ENCODE results near the gene POU3F3.

Gene POU3F3

DNA sequence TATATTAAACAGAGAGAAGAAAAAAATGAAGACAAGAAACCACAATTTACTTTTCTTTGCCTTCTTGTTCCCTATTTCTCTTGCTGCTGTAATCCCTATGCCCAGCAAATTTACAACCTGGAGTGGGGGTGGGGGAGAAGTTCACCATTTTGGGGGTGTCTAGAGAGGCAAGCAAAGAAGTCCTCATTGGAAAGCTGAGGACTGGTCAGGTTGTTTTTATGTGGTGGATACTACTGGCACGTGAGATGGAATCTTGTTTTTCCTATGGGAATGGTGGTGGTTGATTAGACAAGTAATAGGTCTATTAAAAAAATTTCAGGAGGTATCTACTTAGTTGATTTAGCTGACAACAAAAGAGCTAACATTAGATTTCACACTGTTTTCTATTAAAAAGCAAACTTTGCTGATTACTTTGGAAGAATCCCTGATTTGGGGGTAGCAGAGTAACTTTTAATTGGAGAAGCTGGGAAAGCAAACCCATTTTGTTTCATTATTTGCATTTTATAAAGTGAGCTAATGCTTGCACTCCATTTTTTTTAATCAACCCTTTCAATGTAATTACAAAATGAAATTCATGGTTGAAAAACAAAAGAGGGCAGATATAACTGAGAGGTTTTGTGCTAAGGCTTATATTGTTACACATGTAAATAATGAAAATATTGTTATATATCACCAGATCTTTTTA is 6.0 kb downstream of the POU3F3 start:
- DNase-seq (ENCODE audit: low read depth in 2 of 2, low spot score in 1 of 2) = no peak

DNA sequence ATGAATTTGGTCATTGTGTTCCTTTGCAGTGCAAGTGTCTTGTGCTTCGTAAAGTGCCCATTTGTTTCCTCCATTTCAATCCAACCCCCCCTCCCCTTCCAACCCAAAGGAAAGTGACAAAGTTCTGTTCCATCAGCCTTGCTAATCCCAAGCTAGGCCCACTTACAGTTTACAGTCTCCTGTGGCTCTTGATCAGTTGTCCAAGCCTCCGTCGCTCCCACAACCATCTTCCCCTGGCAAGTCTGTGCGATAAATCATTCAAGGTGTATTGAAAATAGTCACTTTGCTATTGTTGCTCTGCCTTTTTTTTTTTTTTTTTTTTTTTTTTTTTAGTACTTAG is 6.5 kb downstream of the POU3F3 start:
- no peak for DNase-seq (ENCODE audit: low read depth in 2 of 2, low spot score in 1 of 2)

DNA sequence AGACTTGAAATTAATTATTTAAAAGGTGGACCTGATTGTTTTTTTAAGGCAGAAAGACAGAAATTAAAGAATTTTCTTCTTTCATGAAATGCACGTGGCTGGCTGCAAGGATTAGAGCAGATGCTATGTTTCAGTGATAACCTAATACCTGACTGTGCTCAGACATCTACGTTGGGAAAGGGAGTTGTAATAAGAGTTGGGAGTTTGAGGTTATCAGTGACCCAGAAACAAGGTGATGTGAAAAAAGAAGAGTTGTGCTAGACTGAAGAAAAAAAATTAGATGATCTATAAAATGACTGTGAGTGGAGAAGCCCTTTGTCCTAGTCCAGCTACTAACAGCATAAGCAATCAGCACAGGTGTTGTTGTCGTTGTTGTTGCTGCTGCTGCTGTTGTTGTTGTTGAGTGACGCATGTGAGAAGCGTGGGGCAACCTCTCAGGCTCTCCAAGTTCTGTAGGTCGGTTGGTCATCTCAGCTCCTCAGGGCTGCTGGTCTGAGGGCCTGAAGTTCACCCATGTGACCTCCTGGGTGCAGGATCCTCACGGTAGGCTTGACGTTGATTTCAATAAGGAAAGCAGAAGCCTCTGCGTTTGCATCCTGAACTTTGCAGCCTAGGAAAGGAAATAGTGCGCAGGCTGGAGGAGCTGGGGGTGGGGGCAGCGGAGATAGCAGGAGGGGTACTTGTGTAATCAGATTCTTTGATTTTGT is 7.6 kb downstream of the POU3F3 start:
- no peak for DNase-seq (ENCODE audit: low read depth in 2 of 2, low spot score in 1 of 2)

DNA sequence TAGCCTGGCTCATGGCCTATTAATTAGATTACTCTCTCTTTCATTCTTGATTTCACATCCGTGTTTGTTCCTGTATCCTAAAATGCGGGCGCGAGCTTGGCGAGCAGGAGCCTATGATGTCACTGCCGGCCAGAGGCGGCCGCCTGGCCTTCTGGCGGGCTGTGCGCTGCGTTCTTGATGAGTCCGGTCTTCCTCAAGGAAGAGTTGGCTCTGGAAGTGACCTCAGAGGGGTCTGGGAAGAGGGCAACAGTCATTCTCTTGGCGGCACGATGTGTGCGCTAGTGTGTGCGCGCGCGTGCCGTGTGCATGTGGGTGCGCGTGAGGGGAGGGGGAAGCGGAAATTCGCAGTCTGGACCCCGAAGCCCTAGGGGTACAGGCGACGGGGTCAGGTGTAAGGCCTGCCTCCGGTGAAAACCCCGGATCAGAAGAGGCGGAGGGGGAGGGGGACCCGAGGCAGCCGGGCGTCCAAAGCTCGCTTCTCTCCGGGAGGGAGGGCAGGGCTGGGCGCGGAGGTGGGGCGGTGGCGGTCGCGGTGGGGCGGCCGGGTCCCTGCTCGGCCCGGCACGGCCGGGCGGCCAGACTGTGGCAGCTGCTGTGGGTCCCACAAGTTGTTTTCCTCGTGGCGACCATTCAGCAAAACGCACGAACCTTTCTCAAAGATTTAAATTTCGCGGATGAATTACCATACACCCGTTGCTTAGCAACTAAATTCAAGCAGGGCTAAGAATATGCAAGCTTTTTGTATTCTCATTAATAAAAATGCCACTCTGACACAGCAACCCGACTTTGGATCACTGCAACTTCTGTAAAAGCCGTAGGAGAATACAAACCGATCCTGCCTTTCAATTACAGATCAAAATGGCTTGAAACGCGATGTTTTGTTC is 8.4 kb downstream of the POU3F3 start:
- DNase-seq (ENCODE audit: low read depth in 2 of 2, low spot score in 1 of 2) = no peak

DNA sequence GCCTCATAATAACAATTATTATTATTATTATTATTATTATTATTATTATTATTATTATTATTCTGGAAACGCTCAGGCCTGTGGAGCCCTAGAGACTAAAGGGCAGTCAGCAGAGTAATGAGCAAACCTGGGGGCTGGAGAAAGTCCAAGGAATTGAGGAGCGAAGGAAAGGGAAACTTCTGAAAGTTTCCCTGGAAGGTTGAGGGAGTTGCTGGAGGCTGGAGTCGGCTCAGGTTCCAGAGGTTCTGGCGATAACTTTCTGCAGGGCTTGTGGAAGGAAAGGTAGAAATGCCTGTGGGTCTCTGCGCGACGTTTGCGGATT is 9.2 kb downstream of the POU3F3 start:
- DNase-seq (ENCODE audit: low read depth in 2 of 2, low spot score in 1 of 2) = no peak

DNA sequence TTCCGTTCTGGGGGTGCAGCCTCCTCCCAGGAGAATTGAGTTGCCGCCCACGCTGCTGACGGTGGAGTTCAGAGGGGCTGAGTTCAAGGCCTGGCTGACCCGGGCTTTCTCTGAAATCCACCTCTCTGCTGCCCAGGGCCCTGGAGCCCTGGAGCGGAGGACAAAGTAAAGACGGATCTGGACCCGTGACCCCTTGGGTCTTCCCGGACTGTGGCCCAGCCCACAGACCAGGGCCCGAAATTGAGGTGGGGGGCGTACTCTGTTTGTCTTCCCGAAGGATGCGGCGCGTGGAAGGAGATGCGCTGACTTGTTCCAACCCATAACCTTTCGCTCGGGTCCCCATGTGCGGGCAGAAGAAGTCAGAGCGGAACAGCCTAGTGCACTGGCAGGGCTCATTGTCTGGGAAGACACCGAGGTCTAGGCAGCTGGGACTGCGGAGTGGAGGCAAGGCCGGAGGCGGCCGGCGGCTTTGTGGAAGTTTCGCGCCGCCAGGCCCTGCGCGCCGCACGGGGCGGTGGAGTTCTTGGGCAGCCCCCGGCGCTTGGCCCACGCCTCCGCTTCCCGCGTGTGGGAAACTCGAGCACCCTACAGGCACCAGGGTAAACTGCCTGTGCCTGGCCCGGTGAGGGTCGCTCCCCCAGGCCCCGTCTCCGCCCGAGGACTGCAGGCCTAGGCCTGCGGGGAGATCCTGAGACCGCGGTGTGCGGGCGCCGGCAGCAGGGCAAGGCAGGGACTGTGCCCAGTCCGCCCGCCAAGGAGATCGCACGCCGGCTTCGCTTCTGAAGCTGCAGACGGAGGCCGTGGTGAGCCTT is 9.8 kb downstream of the POU3F3 start:
- DNase-seq (ENCODE audit: low read depth in 2 of 2, low spot score in 1 of 2) = no peak

DNA sequence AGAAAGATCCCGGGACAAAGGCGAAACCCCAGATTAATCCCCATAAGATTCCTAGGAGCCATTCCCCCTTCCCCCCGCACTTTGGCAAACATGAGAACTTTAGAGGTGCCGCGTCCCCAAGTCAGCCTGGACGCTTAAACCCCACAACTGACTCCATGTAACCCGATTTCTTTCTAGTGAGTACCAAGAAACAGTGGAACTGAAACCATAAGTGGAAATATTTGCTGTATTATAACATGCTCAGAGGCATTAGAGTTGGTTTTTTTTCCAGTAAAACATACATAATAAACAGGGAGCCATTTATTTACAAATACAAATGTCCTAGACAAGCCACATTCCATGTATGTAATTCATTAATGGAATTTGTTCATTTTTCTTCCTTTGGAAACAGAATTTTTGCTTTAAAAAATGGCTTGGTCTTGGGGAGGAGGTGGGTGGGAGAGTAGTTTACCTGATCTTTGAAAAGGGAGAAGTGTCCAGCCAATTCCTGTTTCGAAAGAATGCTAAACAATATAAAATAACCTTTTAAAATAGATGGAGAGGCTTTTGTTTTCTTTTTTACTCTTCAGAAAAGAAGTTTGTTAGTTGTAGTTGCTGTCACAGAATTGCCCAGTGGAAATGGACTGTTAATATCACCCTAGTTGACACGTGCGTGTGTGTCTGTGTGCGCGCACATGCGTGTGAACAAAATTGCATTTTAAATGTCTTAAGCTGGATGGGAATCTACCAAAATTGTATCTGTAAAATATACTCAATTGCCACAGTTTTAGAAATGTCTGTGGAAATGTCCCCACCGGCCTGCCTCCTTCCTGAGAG is 10.6 kb downstream of the POU3F3 start:
- DNase-seq (ENCODE audit: low read depth in 2 of 2, low spot score in 1 of 2) = no peak

DNA sequence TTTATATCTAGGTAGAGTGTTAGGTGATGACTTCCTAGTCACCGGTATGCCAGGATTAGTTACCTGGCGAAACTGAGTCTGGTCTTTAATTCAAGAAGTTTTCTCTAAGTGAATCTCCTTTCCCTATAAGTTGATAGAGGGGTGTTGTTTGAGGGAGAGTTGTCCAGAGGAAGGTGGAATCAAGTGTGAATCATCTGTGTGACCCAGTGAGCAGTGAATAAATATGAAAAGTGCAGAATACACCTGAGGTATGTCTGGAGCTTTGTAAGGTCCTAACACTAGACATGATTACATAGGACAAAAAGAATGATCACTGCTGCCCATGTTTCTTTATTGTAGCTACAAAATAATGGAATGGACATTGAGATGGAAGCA is 11.2 kb downstream of the POU3F3 start:
- no peak for DNase-seq (ENCODE audit: low read depth in 2 of 2, low spot score in 1 of 2)

DNA sequence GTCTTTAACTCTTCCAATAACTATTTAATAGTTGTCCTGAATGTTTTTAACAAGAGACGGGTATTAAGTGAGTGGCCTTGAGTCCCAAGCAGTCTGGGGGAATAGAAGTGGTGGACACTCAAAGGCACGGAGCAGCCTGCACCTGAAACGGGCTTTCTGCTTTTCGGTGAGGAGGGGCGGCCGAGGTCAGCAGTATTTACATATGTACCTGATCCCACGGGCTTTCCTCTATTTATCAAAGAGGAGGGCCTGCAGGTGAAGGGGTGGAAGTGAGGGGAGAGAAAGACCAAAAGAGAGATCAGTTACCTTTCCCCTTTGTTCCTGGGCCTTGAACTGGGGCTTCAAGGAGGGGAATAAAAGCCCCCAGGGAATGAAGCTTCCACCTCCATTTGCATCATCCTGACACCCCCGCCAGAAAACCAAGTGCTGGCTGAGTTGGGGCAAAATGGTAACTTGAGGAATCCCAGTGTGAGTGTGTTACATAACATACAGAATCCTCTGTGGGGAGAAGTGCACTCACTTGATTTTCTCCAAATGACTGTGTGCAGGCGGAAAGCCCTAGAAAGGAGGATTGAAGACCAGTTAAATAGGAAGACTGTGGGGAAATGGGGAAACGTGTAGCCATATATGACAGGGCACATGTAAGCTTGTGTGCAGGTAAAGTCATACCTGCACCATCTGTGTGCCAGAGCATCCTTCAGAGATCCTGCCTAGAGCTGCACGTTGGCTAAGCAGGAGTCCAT is 12.4 kb downstream of the POU3F3 start:
- no peak for DNase-seq (ENCODE audit: low read depth in 2 of 2, low spot score in 1 of 2)

DNA sequence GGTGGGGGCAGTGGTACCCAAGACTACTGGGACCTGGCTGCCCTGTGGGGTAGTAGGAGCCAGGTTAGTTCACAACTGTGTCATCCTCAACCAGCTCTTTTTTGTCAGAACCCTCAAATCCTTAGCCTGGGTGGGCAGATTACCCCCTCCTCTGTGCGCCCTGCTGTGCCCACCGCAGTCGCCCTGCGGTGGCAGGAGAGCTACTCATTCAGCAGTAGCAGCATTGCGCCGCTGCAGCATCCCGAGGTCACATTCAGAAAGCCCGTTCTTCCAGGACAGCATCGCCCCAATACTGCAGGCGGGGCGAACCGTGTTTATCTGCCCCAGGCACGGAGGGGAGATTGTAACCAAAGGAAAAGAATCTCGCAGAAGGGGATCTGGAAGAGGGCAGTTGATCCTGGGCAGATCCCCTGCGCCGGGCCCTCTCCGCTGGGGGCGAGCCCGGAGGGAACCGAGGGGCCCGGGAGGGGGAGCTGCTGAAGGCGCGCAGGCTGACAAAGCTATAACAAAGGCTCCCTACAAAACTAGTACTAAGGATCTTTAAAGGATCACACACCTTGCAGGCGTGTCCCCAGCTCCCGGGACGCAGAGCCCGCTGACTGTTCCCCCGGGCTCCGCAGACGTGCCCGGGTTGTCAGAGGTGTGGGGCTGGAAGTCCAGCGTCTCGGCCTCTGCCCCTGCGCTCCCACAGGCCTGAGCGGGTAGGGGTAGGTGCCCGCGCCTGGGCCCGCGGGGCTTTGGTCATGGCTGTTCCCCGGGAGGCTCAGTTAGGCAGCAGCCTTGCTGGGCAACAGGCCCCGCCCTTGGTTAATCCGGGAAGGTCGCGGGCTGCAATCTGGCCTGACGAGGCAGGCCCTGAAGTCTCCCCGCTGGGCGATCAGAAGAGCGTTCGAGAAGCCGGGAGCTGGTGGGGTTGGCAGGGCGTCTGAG is 13.2 kb downstream of the POU3F3 start:
- DNase-seq (ENCODE audit: low read depth in 2 of 2, low spot score in 1 of 2) = no peak

DNA sequence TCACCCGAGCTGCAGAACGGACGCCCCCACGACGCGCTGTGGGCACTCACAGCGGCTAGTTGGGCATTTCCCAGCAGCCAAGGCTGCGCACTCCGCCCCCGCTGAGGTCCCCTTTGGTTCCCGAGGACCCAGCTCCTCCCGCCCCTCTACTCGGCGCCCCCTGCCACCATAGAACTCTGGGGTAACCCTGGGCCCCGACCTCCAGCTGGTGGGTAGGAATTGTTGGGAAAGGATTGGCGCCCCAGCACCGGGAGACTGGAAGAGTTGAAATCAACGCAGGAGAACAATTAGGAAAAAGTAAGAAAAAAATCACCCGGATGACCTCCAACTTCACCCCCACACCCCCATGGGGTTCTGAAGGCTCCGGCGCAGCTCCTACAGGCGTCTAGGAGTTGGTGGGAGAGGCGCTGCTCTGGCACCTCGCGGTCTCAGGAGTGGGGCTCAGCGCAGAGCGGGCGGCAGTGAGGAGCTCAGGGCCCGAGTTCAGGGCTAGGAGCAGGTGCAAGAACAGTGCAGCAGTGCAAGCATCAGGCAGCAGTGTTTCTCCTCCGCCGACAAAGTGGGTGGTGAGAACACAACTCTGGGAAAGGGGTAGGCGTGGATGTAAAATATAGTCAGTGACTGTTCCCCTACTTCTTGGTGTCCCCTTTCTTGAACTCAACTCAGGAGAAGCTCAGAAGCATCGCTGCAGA is 14.0 kb downstream of the POU3F3 start:
- DNase-seq (ENCODE audit: low read depth in 2 of 2, low spot score in 1 of 2) = no peak

DNA sequence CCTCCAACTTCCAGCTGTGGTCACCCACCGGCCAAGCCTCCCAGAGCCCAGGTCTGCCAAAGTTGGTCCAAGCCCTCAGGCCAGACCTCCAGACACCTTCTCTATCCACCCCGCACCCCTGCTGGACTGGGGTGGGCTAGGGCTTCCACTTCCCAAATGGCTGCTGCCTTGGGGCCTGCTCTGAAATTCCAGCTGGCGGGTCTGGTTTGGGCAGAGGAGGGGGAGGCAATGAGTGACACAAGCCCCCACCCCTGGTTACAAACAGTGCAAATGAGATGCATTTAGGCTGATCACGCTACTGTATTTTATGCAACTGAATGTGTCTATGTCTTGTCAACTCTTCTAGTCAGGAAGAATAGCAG is 14.6 kb downstream of the POU3F3 start:
- no peak for DNase-seq (ENCODE audit: low read depth in 2 of 2, low spot score in 1 of 2)

DNA sequence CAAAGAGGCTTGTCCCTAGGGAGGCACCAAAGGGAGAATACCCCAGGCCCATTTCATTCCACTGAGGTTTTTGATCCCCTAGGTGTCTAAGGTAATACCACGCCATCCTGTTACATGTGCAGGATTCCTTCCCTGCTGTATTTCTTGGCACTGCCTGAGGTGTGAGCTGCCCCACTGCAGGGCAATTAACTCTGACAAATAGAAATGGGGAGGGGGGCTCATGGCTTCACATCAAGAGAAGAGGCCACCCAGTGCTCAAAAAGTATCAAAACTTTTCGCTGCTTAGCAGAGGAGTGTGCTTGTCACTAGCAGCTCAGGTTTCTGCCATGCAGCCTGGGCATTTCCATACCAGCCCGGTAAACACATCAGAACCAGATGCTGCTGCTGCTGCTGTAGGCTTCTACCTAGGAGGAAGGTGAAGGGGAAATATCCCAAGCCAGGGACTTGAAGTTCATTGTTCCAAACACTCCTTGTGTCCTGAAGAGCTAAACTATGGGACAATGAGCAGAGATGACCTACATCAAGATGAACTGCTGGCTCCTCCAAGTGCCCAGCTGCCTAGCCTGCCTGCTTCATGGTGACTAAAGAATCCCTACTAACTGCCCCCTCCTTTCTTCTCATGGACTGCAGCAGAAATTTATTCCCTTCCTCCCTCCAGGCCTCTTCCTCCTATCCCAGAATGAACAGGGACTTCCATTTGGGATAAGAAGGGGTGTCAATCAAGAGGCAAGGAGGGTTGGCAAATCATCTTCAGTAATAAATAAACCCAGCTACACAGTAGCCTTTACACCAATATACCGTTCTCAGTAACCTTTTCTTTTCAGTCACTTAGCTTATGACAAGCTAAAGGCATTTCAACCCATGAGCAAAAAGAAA is 16.4 kb downstream of the POU3F3 start:
- DNase-seq (ENCODE audit: low read depth in 2 of 2, low spot score in 1 of 2) = no peak

DNA sequence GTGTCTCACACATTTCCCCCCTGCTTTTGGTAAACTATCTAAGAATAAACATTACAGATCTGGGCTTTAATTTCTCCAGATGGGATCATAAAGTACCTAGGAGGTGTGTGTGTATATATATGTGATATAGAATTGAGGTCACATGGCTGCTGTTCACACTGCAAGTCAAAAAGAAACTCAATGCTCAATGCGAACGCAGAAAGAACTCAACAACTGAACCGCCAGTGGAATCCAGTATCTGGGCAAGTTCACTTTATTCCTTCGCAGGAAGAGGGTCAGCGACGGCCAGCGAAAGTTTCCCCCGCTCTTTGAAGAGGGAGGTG is 17.7 kb downstream of the POU3F3 start:
- DNase-seq (ENCODE audit: low read depth in 2 of 2, low spot score in 1 of 2) = no peak

DNA sequence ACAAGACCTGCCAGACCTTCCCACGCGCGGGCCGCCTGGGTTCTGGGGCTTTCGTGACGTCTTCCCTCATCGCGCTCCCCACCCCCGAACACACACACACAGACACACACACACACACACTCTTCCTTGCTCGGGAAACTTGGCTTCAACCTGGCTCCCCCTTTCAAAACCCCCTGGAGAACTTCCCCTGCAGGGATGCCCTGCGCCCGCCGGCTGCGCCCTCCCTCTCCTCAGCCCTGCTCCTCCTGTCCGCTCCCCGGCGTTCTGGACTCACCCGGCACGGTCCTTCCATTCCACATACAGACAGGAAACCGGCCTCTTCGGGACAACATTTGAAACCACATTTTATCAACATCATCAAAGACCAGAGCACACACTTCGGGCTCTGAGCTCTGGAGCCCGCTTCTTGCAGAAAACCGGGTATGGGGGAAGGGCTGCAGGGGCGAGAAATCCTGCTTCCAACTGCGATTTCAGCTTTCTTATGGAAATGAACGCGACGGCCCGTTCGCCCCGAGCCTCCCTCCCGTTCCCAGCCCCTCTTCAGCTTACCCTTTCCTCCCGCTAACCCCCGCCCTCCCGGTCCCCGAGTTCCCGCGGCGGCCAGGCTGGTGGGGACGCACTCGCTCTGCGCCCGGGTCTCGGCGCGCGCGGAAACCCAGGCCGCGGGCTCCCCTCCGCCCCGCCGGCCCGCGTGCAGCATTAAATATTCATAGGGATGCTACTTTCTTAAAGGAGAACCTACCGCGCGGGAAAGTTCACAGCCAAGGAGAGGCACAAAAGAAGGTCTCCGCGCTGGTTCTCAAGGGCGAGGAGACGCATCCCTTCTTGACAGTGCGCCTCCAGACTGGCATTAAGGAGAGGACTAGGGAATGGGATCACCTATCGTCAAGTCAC is 18.3 kb downstream of the POU3F3 start:
- no peak for DNase-seq (ENCODE audit: low read depth in 2 of 2, low spot score in 1 of 2)

DNA sequence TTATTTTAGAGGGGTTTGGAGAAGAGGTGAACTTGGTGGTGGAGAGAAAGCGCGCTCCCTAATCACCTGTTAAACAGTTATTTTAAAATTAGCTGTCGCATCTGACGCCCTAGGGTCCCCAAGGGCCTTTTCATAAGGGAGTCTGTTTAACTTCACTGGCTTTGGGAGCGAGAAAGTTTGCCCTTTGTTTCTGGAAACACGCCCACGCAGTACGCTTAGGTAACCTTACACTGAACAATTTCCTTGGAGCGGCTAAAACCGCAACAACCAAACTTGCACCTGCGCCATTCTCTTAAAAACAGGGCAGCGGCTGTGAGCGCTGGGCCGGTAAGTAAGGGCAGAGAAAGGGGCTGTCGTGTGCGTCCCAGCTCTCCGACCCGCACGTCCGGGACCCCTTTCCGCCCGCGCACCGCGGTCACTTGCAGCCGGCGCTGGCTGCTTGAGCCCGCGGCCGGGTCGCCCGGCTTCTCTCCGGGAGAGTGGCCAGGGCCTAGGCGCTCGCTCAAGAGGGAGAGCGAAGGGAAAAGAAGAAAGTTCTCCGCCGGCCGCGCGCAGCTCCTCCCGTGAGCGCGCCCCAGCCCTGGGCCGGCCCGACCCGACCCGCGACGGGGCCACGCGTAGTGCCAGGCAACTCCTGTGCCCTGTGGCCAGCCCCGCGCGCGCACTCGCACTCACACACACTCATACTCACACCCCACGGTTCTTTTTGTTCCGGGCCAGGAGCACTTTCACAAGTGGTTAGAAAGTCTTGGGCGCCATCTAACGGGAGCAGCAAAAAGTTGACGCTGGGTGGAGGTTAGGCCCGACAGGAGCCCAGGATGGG is 19.2 kb downstream of the POU3F3 start:
- DNase-seq (ENCODE audit: low read depth in 2 of 2, low spot score in 1 of 2) = no peak
